ENCODE measurements around the gene BRCA2.

The BRCA2 gene

GRCh38 chr13:32277839-32278238 lies 37.5 kb upstream of the BRCA2 start:
- DNase-seq (ENCODE audit: low read depth) = no peak
- H3K4me3 ChIP-seq (ENCODE audit: low read depth, low read length) = no peak overlapping the region
- TF ChIP-seq CTCF (IDR thresholded peaks at IDR 0.05; ENCODE audit: low read depth, low read length, missing control alignments) = no peak

- no peak overlapping the region for H3K4me3 ChIP-seq (ENCODE audit: low read depth, low read length)
- TF ChIP-seq CTCF (IDR thresholded peaks at IDR 0.05; ENCODE audit: low read depth, low read length, missing control alignments) = no peak
- no peak for DNase-seq (ENCODE audit: low read depth)
These were observed 36.9 kb upstream of the BRCA2 start for GRCh38 chr13:32278426-32278825.

GRCh38 chr13:32281096-32281495 lies 34.2 kb upstream of the BRCA2 start:
- TF ChIP-seq CTCF (IDR thresholded peaks at IDR 0.05; ENCODE audit: low read depth, low read length, missing control alignments) = no peak
- DNase-seq (ENCODE audit: low read depth) = no peak
- H3K4me3 ChIP-seq (ENCODE audit: low read depth, low read length) = no peak overlapping the region

- DNase-seq (ENCODE audit: low read depth) = no peak
- no peak for TF ChIP-seq CTCF (IDR thresholded peaks at IDR 0.05; ENCODE audit: low read depth, low read length, missing control alignments)
- H3K4me3 ChIP-seq (ENCODE audit: low read depth, low read length) = no peak overlapping the region
These were observed 33.1 kb upstream of the BRCA2 start for GRCh38 chr13:32282096-32282711.

GRCh38 chr13:32284927-32285632 lies 30.2 kb upstream of the BRCA2 start:
- TF ChIP-seq CTCF (IDR thresholded peaks at IDR 0.05; ENCODE audit: low read depth, low read length, missing control alignments) = no peak
- H3K4me3 ChIP-seq (ENCODE audit: low read depth, low read length) = no peak overlapping the region
- no peak for DNase-seq (ENCODE audit: low read depth)

- no peak for TF ChIP-seq CTCF (IDR thresholded peaks at IDR 0.05; ENCODE audit: low read depth, low read length, missing control alignments)
- no peak overlapping the region for H3K4me3 ChIP-seq (ENCODE audit: low read depth, low read length)
- no peak for DNase-seq (ENCODE audit: low read depth)
These were observed 29.7 kb upstream of the BRCA2 start for GRCh38 chr13:32285633-32285965.

- TF ChIP-seq CTCF (IDR thresholded peaks at IDR 0.05; ENCODE audit: low read depth, low read length, missing control alignments) = no peak
- H3K4me3 ChIP-seq (ENCODE audit: low read depth, low read length) = no peak overlapping the region
- DNase-seq (ENCODE audit: low read depth) = no peak
These were observed 18.1 kb upstream of the BRCA2 start for GRCh38 chr13:32297206-32297605.

Measured in GM12864 (cell line).